Large intestine (tissue), 3 donors: Measurements from ENCODE around the gene SHANK1. TPM values are rescaled to one million over a fixed set of nuclear protein-coding genes. Genes with fewer than 3 reads are reported as not detected.

ENCODE experiments used
- DNase-seq, 2 donors: peaks; one replicate each; pipeline versions ENCODE4 v3.0.0 to v3.0.0-alpha.2; 2013
- H3K27ac ChIP-seq: one replicate; pipeline ENCODE4 v1.5.1; 2013; ENCODE audit warnings: low read length
- H3K27me3 ChIP-seq: 2 replicates; pipeline ENCODE4 v1.6.1; 2013; ENCODE audit warnings: low read length; ENCODE audit not compliant: control insufficient read depth, insufficient read depth
- H3K36me3 ChIP-seq: 2 replicates; pipeline ENCODE4 v1.6.1; 2013; ENCODE audit warnings: low read length; ENCODE audit not compliant: control insufficient read depth, insufficient read depth
- H3K4me1 ChIP-seq: one replicate; pipeline ENCODE4 v1.6.1; 2013; ENCODE audit warnings: low read length; ENCODE audit not compliant: control insufficient read depth, insufficient read depth
- H3K4me3 ChIP-seq: one replicate; pipeline ENCODE4 v1.5.1; 2013; ENCODE audit warnings: low read length
- H3K9me3 ChIP-seq: one replicate; pipeline ENCODE4 v1.6.1; 2013; ENCODE audit warnings: mild to moderate bottlenecking, low read depth, low read length, moderate library complexity; ENCODE audit not compliant: control insufficient read depth
- WGBS: methylation state at CpG from one replicate; pipeline ENCODE4 v1.1.5; 2013; ENCODE audit warnings: low lambda C conversion rate; ENCODE audit not compliant: insufficient coverage; 5-methylcytosine and 5-hydroxymethylcytosine counted together
- polyA plus RNA-seq: library from polyadenylated mRNA; unstranded; fragments of 120-200 nt; gene quantifications from one replicate; pipeline ENCODE4 v1.2.1, GENCODE V29; 2013

The SHANK1 gene
- polyA plus RNA-seq, 1 donor, result 3.2 TPM

- H3K27ac ChIP-seq, result no peak overlapping the region
- peaks cover 9% of the 10 kb centered on the region for H3K27me3 ChIP-seq
- no peak for DNase-seq
- H3K4me3 ChIP-seq, result no peak overlapping the region
- no peaks in the 10 kb centered on the region for H3K4me1 ChIP-seq
- no peaks in the 10 kb centered on the region for H3K36me3 ChIP-seq
- no peaks in the 10 kb centered on the region for H3K9me3 ChIP-seq
- no CpG with 5 or more reads among the region's 6 CpGs for WGBS
Observed at GRCh38 chr19:50712833-50713232, 6.8 kb downstream of the SHANK1 start.

GRCh38 chr19:50711805-50712204 is 7.8 kb downstream of the SHANK1 start:
- Histone ChIP-seq H3K4me3 (no peak overlapping the region), H3K27ac (no peak overlapping the region), H3K9me3 (no peaks in the 10 kb centered on the region), H3K4me1 (no peaks in the 10 kb centered on the region), H3K27me3 (no peaks in the 10 kb centered on the region), H3K36me3 (no peaks in the 10 kb centered on the region)
- no peak for DNase-seq
- WGBS, result no CpG with 5 or more reads among the region's 9 CpGs

GRCh38 chr19:50711196-50711595 is 8.4 kb downstream of the SHANK1 start:
- H3K27ac ChIP-seq, result no peak overlapping the region
- H3K4me3 ChIP-seq, result no peak overlapping the region
- WGBS, result no CpG with 5 or more reads among the region's 11 CpGs
- no peaks in the 10 kb centered on the region for H3K27me3 ChIP-seq
- no peak for DNase-seq
- H3K4me1 ChIP-seq, result no peaks in the 10 kb centered on the region
- no peaks in the 10 kb centered on the region for H3K9me3 ChIP-seq
- no peaks in the 10 kb centered on the region for H3K36me3 ChIP-seq

DNA sequence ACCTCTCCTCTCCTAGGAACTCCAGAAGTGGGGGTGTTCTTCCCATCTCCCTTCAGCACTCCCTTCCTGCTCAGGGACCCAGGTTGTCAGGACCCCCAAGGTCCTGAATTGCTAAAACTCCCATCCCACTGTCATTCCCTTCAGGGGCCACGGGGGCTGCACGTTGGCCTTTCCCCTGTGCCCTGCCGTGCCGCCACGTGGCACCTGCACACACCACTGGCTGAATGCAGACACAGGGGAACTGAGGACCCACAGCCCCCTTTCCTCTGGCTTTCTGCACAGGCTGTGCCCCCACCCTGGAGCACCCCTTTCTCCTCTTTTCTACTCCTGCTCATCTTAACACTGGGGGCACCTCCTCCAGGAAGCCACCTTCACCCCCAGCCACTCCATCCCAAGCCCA is 9.0 kb downstream of the SHANK1 start:
- no peak for DNase-seq
- Histone ChIP-seq H3K4me3 (no peak overlapping the region), H3K36me3 (no peaks in the 10 kb centered on the region), H3K4me1 (no peaks in the 10 kb centered on the region), H3K27ac (no peak overlapping the region), H3K27me3 (peaks cover 2% of the 10 kb centered on the region), H3K9me3 (no peaks in the 10 kb centered on the region)
- no CpG with 5 or more reads among the region's 5 CpGs for WGBS

- Histone ChIP-seq H3K27me3 (peaks cover 2% of the 10 kb centered on the region), H3K36me3 (no peaks in the 10 kb centered on the region), H3K27ac (no peak overlapping the region), H3K4me3 (no peak overlapping the region), H3K9me3 (no peaks in the 10 kb centered on the region), H3K4me1 (no peaks in the 10 kb centered on the region)
- WGBS, result no CpG with 5 or more reads among the region's 10 CpGs
- DNase-seq, result no peak
Observed at GRCh38 chr19:50710094-50710493, 9.5 kb downstream of the SHANK1 start.

DNA sequence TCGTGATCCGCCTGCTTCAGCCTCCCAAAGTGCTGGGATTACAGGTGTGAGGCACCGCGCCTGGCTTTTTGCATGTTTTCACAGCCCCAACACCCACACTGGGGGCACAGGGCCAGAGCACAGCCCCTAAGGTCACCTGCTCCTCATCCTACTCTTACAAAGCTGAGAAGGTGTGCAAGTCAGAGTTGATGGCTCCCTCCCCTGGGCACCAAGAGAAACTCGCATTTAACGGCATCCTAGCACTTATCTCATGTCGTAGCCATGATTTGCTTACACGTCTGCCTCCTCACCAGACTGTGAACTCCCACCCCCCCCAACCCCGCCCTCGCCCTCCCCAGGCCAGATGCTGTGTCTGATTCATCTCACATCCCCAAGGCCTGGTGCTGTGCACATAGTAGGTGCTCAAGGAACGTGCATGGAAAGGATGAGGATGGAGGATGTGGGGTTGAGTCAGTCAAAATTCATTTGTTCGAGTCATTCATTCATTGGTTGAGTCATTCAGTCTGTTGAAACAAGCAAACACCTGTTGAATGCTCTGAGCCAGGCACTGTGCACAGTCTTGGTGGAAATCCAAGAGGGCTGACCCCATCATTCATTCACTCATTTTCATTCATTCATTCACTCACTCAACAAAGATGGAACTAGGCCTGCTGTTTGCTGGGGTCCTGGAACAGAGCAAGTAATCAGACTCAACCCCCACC is 11.3 kb downstream of the SHANK1 start:
- no peak overlapping the region for H3K4me3 ChIP-seq
- H3K4me1 ChIP-seq, result no peaks in the 10 kb centered on the region
- WGBS, result no CpG with 5 or more reads among the region's 12 CpGs
- no peak overlapping the region for H3K27ac ChIP-seq
- H3K9me3 ChIP-seq, result no peaks in the 10 kb centered on the region
- H3K27me3 ChIP-seq, result peaks cover 18% of the 10 kb centered on the region
- H3K36me3 ChIP-seq, result no peaks in the 10 kb centered on the region
- no peak for DNase-seq

- Histone ChIP-seq H3K4me3 (no peak overlapping the region), H3K9me3 (no peaks in the 10 kb centered on the region), H3K36me3 (no peaks in the 10 kb centered on the region), H3K27me3 (peaks cover 25% of the 10 kb centered on the region), H3K4me1 (no peaks in the 10 kb centered on the region), H3K27ac (no peak overlapping the region)
- DNase-seq, result no peak
- WGBS, result no CpG with 5 or more reads among the region's 5 CpGs
Observed at GRCh38 chr19:50706387-50706786, 13.2 kb downstream of the SHANK1 start.

GRCh38 chr19:50705422-50706019 is 14.1 kb downstream of the SHANK1 start:
- no CpG with 5 or more reads among the region's 9 CpGs for WGBS
- peaks cover 25% of the 10 kb centered on the region for H3K27me3 ChIP-seq

DNA sequence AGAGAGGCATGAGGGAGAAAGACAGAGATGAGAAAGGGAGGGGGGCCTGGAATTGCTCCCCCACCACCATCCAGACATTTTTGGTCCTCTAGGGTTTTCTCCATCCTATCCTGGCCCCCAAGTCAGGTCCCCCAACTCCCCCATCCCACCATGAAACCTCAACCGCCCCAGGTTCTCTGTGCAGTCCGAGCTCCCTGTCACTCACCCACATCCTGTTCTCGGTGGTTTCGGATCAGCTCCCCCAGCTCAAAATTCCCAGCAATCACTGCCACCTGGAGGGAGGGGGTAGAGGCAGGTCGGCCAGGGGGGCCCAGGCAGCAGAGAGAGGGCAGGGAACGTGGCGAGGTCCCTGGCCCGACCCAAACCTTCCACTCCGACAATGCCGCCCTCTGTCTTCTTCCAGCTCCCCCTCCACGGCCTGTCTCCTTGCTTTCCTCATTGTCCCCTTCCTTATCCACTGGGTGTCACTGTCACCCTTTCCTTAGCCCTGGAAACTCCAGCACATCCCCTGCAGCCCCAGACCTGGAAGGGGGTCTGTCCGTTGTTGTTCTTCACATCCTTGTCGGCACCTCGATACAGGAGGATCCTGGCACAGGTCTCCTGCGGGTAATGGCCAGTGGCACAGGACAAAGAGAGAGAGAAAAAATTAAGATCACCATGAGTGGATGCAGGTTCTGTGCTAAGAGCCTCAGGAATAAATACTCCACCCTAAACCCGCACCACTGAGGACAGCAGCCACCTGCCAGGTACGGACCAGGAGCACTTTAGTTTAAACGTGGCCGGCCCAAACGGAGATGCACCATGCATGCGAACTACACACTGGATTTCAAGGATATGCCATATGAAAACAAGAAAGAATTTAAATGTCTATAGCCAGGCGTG is 15.4 kb downstream of the SHANK1 start:
- Histone ChIP-seq H3K9me3 (no peaks in the 10 kb centered on the region), H3K36me3 (no peaks in the 10 kb centered on the region), H3K4me1 (no peaks in the 10 kb centered on the region), H3K27ac (no peak overlapping the region), H3K27me3 (peaks cover 25% of the 10 kb centered on the region), H3K4me3 (no peak overlapping the region)
- DNase-seq, result no peak
- no CpG with 5 or more reads among the region's 22 CpGs for WGBS

More at GRCh38 chr19:50705422-50706019, 14.1 kb downstream of the SHANK1 start:
- H3K4me1 ChIP-seq, result no peaks in the 10 kb centered on the region
- H3K36me3 ChIP-seq, result no peaks in the 10 kb centered on the region
- no peaks in the 10 kb centered on the region for H3K9me3 ChIP-seq
- no peak for DNase-seq
- H3K27ac ChIP-seq, result no peak overlapping the region
- H3K4me3 ChIP-seq, result no peak overlapping the region
